ENCODE measurements around the gene NCOA1.

DNA sequence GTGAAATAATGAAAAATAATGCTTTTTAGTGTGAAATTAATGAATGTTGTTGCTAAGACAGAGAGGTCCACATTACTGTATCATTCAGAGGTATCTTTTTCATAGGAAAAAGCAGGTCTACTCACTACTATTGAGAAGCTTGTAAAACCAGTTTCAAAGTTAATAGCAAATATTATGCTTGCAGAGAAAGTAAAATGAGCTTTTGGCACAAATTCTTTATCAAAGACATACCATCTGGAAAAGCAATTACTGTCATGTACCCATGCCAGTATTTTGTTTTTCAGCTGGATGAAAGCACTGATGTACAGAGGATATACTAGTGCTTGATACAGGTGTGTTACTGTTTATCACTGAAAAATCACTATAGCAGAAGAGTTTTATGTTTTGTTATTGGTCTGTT, 77.5 kb downstream of the NCOA1 start:
- TF ChIP-seq, protein P1, sequence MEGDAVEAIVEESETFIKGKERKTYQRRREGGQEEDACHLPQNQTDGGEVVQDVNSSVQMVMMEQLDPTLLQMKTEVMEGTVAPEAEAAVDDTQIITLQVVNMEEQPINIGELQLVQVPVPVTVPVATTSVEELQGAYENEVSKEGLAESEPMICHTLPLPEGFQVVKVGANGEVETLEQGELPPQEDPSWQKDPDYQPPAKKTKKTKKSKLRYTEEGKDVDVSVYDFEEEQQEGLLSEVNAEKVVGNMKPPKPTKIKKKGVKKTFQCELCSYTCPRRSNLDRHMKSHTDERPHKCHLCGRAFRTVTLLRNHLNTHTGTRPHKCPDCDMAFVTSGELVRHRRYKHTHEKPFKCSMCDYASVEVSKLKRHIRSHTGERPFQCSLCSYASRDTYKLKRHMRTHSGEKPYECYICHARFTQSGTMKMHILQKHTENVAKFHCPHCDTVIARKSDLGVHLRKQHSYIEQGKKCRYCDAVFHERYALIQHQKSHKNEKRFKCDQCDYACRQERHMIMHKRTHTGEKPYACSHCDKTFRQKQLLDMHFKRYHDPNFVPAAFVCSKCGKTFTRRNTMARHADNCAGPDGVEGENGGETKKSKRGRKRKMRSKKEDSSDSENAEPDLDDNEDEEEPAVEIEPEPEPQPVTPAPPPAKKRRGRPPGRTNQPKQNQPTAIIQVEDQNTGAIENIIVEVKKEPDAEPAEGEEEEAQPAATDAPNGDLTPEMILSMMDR (IDR thresholded peaks at IDR 0.05) = no peak
- no peak for TF ChIP-seq POLR2A (IDR thresholded peaks at IDR 0.05)
